ENCODE measurements around the gene ARID1A.

The ARID1A gene

DNA sequence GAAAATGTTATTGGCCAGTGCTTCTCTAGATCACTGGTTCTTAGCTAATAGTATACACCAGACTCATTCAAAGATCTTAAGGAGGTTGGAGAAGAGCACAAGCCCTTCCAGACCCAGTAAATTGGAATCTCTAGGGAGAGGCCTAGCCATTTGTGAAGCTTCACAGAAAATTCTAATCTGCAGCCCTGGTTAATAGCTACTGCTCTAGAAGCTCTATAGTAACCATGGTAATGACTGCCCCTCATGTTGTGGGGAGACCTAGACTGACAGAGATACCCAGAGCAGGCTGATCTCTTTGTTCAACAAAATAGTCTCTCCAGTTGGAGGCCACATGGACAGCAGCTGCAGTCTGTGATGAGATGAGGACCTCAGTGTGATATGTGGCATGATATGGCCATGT is 31.7 kb downstream of the ARID1A start:
- DNase-seq (ENCODE audit: low read depth in 1 of 2, low spot score in 1 of 2), result no peak

DNA sequence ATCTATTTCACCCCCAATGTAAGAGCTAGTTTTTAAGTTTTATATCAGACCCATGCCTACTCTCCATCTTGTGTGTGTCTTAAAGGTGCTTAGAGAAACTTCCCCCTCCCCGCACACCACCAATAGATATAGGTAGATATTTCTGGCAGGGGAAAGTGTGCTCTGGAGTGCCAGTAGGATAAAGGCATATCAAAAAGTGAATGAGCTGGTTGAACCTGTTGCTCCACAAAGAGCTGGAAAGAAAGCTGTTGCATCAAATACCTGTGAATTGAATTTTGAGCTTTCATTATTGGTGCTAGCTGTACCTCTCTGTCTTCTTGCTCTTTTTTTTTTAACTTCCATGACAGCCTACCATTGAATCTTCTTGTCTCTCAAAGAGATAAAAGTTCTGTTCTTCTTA is 32.8 kb downstream of the ARID1A start:
- no peak for DNase-seq (ENCODE audit: low read depth in 1 of 2, low spot score in 1 of 2)

DNA sequence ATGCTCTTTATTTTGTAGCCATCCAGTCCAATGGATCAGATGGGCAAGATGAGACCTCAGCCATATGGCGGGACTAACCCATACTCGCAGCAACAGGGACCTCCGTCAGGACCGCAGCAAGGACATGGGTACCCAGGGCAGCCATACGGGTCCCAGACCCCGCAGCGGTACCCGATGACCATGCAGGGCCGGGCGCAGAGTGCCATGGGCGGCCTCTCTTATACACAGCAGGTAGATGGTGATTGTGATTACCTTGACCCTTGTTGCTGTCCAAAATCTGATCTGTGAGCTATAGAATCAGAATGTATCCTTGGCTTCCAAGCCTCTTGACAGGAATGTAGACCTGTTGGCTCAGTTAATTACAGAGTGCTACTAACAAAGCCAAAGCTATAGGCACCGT is 33.8 kb downstream of the ARID1A start:
- no peak for DNase-seq (ENCODE audit: low read depth in 1 of 2, low spot score in 1 of 2)

DNA sequence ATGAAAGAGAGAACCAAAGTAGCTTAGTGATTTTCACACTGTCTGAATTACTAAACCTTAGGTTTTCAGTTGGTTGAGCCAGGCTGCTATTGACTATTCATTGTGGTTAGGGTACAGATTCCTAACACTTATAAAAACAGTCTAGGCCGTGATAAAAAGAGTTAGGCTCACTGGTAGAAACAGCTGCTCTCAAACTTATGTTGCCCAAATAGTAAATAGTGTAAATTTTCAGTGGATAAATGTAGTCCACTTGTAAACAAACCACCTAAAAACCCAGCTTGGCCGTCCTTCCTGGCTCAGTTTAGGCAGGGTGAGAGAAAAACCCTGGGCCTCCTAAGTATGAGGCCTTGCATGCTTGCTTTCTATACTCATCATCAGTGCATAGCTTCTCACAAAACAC is 34.9 kb downstream of the ARID1A start:
- no peak for DNase-seq (ENCODE audit: low read depth in 1 of 2, low spot score in 1 of 2)

DNA sequence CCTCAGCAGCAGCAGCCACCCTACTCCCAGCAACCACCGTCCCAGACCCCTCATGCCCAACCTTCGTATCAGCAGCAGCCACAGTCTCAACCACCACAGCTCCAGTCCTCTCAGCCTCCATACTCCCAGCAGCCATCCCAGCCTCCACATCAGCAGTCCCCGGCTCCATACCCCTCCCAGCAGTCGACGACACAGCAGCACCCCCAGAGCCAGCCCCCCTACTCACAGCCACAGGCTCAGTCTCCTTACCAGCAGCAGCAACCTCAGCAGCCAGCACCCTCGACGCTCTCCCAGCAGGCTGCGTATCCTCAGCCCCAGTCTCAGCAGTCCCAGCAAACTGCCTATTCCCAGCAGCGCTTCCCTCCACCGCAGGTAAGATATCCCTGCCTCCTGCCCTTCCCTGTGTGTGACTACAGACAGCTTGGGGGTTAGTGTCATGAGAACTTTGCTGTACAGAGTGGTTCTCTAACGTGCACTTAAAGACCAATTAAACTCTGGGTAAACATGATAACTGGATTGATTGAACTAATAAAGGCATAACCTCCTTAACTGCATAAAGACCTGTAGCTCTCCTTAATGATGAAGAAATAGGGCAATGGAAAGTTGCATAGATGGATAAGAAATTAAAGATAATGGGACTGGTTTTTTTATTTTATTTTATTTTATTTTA is 35.6 kb downstream of the ARID1A start:
- no peak for DNase-seq (ENCODE audit: low read depth in 1 of 2, low spot score in 1 of 2)

DNA sequence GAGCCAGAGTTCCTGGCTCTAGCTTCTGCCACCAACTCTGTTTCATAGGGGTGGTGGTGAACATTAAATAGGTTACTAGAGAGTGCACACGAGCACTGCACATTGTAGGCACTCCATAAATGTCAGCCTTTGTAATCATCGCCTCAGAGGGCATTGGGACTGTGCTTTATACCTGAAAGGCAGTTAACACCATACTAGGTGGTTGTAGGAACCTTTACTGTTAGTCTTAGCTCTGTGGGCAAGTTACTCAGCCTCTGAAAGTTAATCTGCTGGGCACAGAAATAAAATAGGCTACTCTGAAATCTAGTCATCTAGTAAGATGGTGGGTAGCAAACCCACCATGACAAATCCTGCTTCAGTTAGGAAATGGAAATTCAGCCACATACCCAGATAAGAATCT is 37.6 kb downstream of the ARID1A start:
- DNase-seq (ENCODE audit: low read depth in 1 of 2, low spot score in 1 of 2), result no peak

DNA sequence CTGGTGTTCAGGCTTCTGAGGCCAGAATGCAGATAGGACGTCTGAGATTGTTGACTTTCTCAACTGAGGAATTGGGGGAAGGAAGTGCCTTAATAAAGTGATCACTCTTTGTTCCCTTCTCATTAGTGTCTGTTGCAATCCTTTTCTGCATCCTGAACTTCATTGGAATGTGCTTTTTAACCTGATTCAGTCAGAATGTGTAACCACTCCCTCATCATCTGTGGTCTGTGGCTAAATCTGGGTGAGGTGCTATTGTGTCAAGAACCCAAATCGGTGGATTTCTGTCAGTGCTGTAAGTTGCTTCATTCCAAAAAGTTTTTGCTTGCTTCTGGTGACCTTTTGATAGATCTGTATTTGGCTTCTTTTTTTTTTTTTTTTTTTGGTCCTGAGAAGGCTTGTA is 38.2 kb downstream of the ARID1A start:
- no peak for DNase-seq (ENCODE audit: low read depth in 1 of 2, low spot score in 1 of 2)

DNA sequence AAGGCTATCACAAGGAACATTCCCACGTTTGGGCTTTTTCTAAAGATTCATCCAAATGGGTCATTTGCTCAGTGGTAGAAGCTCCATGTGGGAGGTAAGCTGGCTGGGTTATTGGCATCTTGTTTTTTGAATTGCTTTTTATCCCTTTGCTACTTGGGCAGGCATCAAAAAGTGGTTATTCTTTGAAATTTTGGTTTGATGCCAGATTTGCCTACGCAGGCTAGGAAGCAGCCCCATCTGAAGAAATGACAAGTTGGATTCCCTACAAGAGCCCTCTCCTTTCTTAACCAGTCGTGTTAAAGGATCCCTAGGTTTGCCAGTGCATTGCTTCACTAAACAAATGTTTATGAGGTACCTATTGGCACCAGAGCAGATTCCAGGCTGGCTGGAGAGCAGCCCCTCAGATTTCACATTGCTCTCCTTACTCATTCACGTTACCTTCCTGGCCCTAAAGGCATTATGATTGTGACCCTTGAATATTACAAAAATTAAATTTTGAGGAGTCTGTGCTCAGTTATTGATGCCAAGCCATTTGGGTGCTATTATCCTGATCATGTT is 38.8 kb downstream of the ARID1A start:
- DNase-seq (ENCODE audit: low read depth in 1 of 2, low spot score in 1 of 2), result no peak

DNA sequence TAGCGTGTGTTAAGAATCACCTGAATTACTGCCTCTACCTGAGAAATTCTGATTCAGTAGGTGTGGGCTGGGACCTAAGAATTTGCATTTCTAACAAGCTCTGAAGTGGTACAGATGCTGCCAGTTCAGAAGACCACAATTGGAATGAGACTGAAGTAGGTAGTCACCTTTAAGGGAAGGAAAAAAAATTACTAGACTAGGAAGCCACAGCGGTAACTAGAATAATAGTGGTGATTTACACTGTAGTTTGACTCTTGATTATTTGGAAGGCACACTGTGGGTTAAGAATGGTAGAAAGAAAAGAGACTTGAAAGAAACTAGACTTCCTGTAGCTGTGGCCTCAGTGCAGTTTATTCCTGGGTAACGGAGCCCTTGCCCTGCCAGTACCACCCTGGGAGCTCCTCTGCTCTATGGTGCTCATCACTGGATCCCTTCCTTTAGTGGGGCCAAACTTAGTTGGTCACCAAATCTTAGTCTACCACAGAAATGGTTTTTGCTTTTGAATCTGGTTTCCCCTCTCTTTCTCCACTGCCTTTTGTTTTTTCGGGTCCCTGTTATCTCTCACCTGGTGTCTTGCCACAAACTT is 43.6 kb downstream of the ARID1A start:
- no peak for DNase-seq (ENCODE audit: low read depth in 1 of 2, low spot score in 1 of 2)

DNA sequence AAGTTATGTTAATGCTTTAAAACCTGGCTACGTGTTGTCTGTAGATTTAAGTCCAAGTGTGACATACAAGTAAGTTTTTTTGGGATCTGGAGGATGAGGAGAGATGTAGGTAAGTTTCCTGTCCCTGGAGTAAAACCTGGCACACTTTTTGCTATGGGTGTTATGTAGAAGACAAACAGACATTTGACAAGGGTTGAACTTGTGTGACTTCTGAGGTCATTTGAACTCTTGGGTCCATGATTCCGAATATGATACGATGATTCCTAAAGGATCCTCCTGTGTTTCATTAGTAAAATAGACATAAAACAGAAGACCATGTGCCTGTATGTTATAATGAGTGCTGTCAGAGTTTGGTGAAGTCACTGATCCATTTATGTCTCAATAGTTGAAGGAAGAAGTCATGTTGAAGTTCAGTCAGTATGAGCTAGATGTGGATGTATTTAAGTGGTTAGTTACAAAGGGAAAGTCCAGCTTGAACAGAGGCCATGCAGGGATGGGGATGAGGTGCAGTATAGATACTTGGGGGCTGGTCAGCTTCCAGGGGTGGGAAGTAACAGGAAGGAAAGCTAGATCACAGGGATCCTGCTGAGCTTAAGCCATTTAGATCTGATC is 44.3 kb downstream of the ARID1A start:
- DNase-seq (ENCODE audit: low read depth in 1 of 2, low spot score in 1 of 2), result no peak

DNA sequence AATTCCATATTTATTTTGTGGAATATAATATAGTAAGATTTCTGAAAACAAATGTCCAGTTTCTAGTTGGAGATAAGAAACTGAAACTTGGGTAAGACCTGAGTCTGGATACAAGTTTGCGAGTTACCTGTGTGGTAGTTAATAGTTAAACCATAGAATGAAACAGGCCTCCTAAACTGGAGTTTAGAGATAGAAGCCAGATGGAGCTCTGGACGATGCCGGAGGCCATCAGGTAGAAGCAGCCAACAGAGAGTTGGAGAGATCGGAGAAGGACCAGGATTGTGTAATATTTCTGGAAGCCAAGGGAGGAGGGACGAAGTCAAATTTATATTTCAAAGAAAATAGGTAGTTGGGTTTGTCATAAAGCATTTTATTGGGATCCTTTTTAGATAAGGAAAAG is 45.1 kb downstream of the ARID1A start:
- no peak for DNase-seq (ENCODE audit: low read depth in 1 of 2, low spot score in 1 of 2)

DNA sequence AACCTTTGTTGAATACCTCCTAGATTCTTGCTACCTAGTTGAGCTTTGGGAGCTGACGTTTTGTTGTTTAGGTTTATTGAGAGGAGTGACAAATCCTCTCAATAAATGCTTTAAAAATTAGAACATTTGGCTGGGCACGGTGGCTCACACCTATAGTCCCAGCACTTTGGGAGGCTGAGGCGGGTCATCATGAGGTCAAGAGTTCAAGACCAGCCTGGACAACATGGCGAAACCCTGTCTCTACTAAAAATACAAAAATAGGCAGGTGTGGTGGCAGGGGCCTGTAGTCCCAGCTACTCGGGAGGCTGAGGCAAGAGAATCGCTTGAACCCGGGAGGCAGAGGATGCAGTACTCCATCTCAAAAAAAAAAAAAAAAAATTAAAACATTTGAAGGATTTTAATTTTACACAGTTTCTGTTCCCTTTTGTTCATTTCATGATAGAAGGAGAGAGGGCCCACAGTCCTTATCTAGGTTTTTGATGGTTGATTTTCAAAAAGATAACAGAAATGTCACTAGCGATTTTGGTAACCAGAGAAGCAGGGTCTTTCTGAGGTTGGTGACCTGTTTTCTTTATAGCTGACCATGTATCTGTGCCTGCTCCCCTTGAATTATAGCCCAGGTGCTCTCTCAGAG is 47.7 kb downstream of the ARID1A start:
- no peak for DNase-seq (ENCODE audit: low read depth in 1 of 2, low spot score in 1 of 2)

DNA sequence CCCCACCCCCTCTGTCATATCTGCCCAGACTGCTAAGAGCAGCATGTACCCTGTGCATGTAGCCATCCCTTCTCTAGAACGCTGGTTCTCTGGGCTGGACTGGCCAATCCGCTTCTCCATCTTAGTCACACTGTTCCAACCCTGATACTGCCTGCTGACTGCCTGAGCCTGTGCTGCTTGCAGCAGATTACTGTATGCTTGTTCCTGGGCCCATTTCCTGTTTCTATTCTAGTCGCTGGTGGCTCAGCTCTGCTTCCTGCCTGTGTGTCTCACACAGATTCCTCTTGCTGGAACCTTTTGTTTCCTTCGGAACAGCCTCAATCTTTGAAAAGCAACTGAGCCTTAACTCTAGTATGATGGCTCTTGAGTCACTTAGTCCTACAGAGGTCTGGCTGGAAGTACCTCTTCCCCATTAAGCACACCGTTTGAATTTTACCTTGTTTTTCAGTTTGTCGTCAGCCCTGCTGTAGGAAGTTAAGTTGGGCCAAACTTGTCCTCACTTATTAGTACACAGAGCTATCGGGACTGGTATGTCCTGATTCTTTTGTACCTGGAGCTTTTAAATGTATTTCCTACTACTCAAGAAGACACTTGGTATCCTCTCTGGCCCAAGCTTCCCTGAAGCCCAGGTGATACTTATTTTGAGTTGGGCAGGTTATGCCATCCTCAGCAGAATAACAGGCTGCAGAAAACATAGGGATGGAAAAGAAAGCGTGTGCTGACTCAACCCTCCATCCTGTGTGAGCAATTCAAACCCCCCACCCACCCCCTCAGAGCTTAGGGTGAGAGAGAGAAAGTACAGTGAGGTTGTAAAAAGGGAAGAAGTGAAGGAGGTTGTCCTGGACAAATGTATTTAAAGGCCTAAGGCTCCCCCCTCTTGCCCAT is 48.5 kb downstream of the ARID1A start:
- DNase-seq (ENCODE audit: low read depth in 1 of 2, low spot score in 1 of 2), result peak; percentile 48 to 67

DNA sequence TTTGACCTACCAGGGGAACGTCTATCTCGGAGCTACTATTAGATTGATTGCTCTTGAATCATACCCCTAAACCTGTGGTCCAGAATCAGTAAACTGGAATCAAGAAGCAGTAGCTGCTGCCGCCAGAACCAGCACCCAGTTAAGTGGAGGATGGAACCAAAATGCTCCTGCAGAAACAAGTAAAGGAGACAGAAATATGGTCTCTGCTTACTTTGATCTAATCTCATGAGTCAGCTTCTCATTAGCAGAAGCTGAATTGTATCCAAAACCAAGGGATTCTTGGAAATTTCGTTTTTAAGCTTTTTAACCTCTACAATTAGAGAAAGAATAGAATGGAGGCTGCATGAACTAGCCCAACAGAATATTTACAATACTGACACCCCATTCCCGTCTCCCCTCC is 49.4 kb downstream of the ARID1A start:
- no peak for DNase-seq (ENCODE audit: low read depth in 1 of 2, low spot score in 1 of 2)

DNA sequence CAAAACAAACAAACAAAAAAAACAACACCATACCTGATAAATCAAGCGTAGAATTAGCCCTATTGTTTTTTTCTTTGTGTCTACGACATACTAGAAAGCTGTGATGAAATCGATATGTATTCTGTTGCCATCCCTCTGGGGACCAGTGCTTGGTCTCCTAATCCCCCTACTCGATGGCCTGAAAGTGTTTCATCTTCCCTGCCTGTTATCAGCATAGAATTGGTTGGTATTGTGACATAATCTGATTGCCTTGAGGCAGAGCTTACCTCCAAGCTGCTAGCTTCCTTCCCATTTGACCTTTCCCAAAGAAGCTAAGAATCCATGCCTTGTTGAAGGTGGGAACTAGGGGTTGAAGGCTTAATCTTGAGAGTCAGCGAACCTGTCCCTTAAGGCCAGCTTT is 51.2 kb downstream of the ARID1A start:
- no peak for DNase-seq (ENCODE audit: low read depth in 1 of 2, low spot score in 1 of 2)

DNA sequence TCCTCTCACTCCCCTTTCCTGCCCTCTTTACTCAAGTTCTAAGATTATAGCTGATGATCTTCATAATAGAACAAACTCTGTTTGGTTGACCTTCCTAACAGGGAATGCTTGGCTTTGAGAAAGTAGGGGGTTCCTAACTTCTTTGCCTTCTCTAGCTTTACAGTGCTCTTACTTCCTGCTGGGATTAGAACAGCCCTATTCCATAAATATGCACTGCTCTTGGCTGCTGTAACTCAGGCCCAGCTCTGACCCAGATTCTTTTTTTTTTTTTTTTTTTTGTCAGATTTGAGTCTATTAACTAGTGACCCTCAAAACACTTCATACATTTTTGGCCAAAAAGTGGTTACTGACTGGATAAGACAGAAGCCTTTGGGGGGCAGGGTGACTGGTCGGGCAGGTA is 52.5 kb downstream of the ARID1A start:
- no peak for DNase-seq (ENCODE audit: low read depth in 1 of 2, low spot score in 1 of 2)

DNA sequence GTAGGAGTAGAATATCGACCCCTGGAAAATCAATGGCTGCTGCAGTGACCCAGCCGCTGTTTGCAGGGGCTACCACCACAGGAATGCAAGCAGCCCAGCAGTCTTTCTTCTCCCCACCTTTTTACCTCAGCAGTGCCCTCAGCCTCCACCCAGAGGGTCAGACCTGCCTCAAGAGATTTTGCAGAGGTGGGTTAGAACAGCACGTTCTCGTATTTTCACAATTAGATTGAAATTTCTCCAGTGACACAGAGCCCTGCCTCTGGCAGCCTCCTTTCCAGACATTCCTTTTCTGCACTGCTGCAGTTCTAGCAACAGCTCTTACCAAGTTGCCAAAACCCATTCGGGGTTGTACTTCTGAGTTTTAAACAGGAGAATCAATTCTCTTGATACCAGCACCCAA is 53.6 kb downstream of the ARID1A start:
- DNase-seq (ENCODE audit: low read depth in 1 of 2, low spot score in 1 of 2), result no peak

DNA sequence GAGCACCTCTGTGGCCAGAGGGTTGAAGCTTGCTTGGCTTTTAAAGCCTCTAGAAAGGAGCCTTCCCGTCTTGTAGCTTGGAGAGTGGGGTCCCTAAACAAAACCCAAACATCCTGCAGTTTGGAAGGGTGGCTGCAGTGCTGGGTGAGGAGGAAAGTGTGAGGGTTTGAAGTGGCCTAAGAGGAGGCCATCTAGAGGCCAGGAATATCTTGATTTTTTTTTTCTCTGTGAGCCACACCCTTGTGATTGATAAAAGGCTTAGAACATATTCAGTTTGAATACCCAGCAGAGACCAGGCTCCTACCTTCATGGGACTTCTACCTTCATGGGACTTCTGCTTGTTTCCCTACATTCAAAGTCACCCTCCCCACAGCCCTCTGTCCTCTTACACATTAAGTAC is 54.6 kb downstream of the ARID1A start:
- no peak for DNase-seq (ENCODE audit: low read depth in 1 of 2, low spot score in 1 of 2)

DNA sequence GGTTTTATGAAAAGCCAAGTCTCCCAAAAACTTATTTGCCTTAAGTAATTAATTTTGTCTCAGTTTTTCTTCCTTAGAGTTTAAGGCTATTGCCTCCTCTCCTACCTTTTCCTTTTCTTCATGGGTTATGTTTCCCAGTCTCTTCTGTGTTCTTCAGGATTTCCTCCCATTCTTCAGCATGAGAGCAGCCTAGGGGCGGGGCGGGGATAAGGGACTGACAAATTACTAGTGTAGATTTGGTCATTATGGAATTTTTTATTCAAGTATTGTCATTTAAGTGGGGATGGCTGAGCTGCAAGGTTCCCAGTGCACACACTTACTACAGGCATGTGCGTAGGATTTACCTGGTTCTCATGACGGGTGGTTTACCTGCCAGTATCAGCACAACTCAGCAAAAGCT is 56.7 kb downstream of the ARID1A start:
- DNase-seq (ENCODE audit: low read depth in 1 of 2, low spot score in 1 of 2), result no peak

DNA sequence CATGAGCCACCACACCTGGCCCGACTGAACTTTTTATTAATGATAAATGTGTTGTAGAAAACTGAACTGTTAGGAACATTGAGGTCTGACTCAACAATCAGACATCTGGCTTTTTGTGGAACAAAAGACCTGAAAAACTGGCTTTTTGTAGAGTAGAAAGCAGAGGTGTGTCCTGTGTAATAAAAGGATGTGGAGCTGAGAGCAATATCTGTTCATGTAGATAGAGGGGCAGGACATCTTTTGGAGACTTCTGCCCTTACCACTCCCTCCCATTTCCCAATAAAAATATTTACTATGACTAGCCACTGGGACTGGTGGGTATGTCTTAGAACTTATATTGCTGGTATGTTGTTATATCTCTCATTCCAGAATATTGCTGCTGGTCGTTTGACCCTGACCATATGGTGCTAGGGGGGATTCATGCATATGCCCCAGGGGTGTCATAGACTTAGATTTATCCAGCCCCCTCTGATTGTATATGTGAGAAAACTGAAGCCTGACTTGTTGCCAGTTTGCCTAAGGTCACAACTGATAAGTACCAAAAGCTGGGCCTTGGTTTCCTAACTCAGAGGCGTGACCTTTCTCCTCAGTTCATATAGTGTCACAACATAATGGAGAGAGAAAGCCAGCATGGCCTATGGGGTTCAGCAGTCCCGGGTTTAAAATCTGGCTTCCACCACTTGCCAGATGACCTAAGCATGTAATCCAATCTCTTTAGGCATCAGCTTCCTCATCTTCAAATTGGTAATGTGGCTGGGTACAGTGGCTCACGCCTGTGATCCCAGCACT is 58.5 kb downstream of the ARID1A start:
- DNase-seq (ENCODE audit: low read depth in 1 of 2, low spot score in 1 of 2), result no peak

Measured in activated T-helper 1 cell treated with anti-CD3 and anti-CD28 coated beads, Interleukin-2, amount 50 U/mL, for 16 hours (primary cell).